Coronary artery (tissue), 2 donors: ENCODE measurements around the gene CEP43.

Source experiments
- DNase-seq: peaks from one replicate; pipeline ENCODE4 v3.0.0-alpha.2; 2017; ENCODE audit warnings: low spot score
- H3K27ac ChIP-seq, 2 donors: fragments of 200-600 bp; sonication (generic); one replicate each; pipeline ENCODE4 v1.5.1; 2016 to 2019
- H3K4me3 ChIP-seq: fragments of 200-600 bp; sonication (generic); 2 replicates; pipeline ENCODE4 v1.5.1; 2016; ENCODE audit warnings: mild to moderate bottlenecking, moderate library complexity
- TF ChIP-seq, protein P1 (sequence below): fragments of 200-600 bp; sonication (generic); IDR thresholded peaks from one replicate; pipeline ENCODE4 v1.5.1; 2019; ENCODE audit warnings: antibody characterized with exemption

CEP43 gene

DNA sequence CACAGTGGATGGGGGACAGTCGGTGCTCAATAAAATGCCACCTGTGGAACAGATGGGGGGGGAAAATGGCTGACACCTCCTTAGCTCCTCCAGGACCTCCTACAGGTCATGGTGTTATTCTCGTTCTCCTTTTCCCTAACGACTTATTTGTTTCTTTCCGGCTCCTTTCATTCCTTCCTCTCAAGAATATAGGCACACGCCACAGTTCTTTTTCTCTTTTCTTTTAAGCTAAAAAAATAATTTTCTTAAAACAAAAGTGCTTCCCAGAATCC is 41.5 kb upstream of the CEP43 start:
- TF ChIP-seq, protein P1, sequence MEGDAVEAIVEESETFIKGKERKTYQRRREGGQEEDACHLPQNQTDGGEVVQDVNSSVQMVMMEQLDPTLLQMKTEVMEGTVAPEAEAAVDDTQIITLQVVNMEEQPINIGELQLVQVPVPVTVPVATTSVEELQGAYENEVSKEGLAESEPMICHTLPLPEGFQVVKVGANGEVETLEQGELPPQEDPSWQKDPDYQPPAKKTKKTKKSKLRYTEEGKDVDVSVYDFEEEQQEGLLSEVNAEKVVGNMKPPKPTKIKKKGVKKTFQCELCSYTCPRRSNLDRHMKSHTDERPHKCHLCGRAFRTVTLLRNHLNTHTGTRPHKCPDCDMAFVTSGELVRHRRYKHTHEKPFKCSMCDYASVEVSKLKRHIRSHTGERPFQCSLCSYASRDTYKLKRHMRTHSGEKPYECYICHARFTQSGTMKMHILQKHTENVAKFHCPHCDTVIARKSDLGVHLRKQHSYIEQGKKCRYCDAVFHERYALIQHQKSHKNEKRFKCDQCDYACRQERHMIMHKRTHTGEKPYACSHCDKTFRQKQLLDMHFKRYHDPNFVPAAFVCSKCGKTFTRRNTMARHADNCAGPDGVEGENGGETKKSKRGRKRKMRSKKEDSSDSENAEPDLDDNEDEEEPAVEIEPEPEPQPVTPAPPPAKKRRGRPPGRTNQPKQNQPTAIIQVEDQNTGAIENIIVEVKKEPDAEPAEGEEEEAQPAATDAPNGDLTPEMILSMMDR: no peak
- H3K27ac ChIP-seq: peak overlapping the region in 1 of 2 donors; percentile 91
- no peak overlapping the region for H3K4me3 ChIP-seq
- DNase-seq: no peak

DNA sequence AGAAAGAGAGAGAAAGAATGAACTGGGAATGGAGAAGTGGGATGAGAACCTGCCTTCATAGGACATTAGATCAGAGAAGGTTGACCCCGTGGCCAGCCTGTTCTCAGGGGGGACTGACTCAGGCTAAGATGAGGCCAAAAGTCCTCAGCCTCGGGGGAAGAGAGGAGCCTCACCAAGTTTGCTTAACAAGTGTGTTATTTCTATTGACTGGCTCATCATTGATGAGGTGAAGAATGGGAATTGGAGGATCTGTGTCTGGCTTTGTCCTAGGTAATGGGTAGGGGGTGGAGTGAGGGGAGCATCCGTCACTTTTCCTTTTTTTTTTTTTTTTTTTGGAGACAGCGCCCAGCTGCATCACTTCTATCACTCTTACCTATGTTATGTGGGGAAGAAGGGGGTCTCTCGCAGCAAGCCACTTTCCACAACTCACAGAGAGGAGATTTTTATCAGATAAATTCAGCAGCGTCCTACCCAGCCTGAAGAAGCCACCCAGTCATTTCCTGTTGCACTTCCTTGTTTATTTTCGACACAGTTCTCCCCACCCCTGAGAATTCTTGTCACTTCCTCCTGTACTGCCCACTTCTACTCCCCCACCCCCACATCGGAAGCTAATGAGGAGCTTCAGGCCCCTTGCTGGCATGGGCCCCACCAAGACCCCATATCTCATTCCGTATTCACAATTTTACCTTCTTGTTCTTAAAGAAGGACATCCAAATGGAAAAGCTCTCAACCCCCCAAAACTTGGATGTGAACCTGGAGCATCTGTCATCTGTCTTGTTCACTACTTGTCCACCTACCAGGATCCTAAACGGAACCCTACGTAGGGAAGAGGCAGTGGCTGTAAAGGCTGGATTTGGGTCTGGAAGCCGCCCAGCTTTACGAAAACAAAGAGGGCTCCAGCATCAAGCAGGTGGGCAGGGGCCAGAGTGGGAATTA is 40.0 kb upstream of the CEP43 start:
- DNase-seq: no peak
- TF ChIP-seq, protein P1: no peak
- H3K27ac ChIP-seq: peak overlapping the region in 1 of 2 donors; percentile 48
- no peak overlapping the region for H3K4me3 ChIP-seq

DNA sequence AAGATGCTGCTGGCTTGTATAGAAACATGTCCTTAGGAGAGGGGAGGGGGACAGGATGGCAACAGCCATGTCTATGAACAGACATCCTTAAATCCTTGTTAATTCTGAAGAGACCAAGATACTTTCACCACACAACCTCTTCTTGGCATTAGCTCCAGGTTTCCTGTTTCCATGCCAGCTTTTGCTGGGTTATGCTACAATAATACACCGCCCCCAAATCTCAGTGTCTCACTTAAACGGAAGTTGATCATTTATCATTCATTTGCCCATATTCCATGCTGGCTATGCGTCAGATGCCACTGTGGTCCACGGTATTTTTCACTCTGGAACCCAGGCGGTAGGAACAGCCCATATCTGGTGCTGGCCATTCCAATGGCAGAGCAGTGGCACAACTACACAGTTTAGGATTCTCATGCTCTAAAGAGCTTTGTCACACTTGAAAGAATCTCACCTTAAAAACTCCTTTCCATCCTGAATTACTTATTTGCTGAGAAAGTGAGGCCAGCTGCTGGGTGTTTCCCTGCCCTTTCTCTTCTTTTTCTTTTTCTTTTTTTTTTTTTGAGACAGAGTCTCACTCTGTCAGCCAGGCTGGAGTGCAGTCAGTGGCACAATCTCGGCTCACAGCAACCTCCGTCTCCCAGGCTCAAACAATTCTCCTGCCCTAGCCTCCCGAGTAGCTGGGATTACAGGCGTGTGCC is 39.1 kb upstream of the CEP43 start:
- peak overlapping the region in 1 of 2 donors; percentile 16 for H3K27ac ChIP-seq
- no peak for DNase-seq

DNA sequence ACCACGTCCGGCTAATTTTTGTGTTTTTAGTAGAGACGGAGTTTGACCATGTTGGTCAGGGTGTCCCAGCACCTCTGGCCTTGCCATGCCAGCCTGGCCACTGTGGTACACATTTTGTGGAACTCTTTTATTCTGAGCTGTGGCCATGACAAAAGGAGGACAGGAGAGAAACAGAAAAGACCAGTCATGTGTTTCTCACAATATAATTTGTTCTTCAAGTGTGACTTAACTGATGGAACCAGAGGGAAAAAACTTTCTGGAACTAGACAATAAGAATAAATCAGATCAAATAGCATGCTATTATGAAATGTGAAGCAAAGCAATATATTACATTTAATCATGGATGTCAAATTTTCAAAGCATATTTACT is 38.6 kb upstream of the CEP43 start:
- TF ChIP-seq, protein P1: no peak
- Histone ChIP-seq H3K4me3 (no peak overlapping the region), H3K27ac (no peak overlapping the region)
- no peak for DNase-seq

More for the DNA sequence above, 39.1 kb upstream of the CEP43 start:
- TF ChIP-seq, protein P1: no peak
- H3K4me3 ChIP-seq: no peak overlapping the region

DNA sequence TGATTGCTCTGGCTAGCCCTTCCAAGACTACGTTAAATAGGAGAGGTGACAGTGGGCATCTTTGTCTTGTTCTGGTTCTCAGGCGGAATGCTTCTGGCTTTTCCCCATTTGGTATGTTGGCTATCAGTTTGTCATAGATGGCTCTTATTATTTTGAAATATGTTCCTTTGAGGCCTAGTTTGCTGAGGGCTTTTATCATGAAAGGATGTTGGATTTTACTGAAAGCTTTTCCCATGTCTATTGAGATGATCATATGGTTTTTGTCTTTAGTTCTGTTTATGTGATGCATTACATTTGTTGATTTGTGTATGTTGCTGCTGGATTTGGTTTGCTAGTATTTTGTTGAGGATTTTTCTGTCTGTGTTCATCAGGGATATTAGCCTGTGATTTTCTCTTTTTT is 32.9 kb upstream of the CEP43 start:
- Histone ChIP-seq H3K27ac (no peak overlapping the region), H3K4me3 (no peak overlapping the region)
- no peak for DNase-seq
- TF ChIP-seq, protein P1: no peak

DNA sequence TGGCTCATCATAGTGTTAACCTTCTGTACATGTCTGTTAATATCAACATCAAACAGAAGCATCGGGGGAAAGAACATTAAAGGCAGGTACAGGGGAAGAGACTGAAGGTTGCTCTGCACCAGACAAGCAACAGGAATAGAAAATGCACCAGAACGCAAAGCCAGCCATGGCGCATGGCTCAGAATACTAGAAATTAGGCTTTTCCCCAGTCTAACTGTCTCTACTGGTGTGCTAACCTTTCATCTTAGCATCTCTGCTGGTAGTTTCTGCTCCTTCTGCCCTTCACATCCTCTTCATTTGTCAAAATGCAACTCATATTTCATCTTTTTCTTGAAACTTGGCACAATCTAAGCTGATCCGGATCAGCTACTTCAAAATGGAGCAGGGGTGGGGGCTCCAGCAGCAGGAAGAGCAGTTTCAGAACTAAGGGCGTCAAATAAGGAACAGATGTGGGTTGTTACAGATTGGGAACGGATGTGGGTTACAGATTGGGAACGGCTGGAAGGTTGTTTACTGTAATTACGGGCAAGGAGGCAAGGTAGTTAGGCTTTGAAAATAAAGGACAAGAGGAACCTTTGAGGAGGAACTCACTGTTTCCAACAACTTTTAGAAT is 29.7 kb upstream of the CEP43 start:
- Histone ChIP-seq H3K27ac (no peak overlapping the region), H3K4me3 (no peak overlapping the region)
- DNase-seq: no peak
- TF ChIP-seq, protein P1: no peak
